Muscle of back (tissue), 11 donors: ENCODE measurements around the gene PROP1. TPM values are rescaled to one million over a fixed set of nuclear protein-coding genes. Genes with fewer than 3 reads are reported as not detected.
"Not testable (repeated sequence)": the region's sequence is repeated elsewhere in the genome, so short reads cannot be mapped to it uniquely, and the experiment has no call there.

Experiments used
- DNase-seq, 3 donors: peaks; one replicate each; pipeline versions ENCODE4 v3.0.0 to v3.0.0-alpha.2; 2013
- polyA plus RNA-seq, 10 donors: library from polyadenylated mRNA; unstranded; fragments of 120-200 nt; gene quantifications; one replicate each; pipeline ENCODE4 v1.2.1, GENCODE V29; 2013; ENCODE audit not compliant: insufficient read length in 10 of 10

PROP1 gene
- polyA plus RNA-seq, 10 donors: not detected

DNA sequence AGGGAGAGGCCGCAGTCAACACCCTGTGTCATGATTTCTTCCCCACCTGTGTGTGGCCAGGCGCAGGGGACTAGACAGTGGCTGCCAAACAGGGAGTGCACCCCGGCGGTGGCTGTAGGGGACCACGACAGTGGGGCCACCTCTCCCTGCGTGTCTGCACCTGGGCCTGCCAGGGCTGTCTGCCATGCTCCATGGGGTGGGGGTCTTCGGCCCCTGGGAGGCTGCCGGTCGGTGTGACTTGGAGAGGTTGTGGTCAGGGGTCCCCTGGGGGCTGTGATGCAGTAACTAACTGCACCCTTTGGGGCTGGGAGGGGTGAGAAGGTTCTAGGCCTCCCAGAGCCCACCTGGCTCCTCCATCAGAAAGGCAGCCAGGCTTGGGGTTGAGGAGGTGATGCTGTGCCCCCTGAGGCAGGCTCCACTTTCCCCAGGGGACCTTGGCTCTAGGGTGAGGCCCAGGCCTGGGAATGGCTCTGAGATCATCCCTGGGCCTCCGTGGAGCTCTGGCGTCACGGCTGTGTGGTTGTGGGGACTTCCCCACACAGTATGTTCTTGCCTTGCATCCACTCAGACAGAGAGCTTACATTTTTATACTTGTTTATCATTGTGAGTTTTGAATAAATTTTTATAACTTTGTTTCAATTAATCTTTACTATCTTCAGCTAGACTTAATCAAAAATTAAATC is 50.3 kb downstream of the PROP1 start:
- not testable (repeated sequence) for DNase-seq

DNA sequence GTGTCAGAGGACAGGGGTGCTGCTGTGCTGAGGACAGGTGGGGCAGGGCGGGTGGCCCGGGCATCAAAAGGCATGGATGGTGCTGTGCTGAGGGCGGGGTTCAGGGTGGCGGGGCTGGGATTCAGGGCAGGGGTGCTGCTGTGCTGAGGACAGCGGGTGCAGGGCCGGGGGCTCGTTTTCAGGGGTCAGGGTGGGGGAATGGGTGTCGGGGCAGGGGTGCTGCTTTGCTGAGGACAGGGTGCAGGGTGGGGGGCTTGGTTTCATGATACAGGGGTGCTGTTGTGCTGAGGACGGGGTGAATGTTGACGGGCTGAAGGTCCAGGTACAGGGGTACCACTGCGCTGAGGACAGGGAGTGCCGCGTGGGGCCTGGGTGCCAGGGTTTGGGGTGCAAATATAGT is 50.9 kb downstream of the PROP1 start:
- not testable (repeated sequence) for DNase-seq

DNA sequence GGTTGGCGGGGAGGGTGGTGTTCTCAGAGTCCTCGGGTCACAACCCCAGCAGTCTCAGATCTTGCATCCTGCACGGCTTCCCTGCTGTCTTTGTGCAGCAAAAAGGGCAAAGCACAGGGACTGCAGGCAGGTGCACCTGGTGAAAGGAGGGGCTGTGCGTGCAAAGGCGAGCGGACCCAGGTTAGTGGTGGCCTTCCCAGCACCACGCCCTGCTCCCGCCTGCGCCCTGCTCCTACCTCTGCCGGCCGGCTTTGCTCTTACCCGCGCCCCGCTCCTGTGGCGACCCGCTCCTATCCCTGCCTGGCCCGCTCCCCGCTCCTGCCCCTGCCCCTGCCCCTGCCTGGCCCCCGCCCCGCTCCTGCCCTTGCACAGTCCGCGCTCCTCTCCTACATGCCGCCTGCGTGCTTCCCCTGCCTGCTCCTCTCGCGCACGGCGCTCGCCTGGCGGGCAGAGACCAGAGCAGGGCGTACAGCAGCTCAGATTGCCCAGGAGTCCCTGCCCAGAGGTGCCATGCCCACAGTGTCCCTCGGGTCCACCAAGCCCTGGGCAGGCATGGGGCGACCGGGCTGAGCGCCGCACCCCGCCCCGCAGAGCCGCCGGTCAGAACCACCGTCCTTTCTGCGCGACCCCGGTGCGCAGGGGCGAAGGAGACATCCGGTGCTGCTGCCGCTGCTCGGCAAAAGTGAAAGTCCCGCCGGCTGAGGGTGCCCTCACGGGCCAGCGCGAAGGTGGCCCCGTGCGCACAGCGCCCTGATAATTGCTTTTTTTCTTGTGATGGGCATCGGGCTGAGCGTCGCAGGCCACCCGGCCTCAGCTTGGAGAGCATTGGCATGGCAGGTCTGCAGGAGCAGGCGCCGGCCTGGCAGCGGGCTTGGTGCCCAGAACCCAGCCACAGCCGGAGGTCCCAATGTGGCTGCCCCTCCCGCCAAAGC is 52.0 kb downstream of the PROP1 start:
- DNase-seq: peak in 1 of 3 donors; percentile 18

DNA sequence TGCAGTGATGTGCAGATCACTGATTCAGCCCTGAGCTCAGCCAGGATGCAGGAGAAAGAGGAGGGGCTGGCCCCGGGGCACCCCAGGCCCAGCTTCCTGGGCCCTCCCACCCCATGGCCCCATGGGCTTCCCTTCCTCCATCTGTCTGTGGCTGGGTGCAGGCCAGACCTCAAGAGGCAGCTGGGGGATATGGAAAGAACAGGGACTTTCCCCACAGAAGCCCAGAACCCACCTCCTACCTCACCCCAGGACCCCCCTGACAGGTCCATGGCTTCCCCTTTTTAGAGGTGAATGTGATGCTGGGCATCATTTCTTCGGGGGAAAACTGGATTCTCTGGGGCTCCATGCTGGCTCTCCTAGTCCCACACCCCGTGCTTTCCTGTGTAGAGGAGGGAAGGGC is 53.1 kb downstream of the PROP1 start:
- not testable (repeated sequence) for DNase-seq

Other genes starting within 250 kb of the PROP1 start
- 1 to 10 TPM in 1 of 10 donors, under 1 TPM in 6, not detected in 3; 0.05 to 2.4 (median 0.37) TPM for gene FAM153A, start 213.3 kb downstream of the PROP1 start, polyA plus RNA-seq
- 10 to 100 TPM; 15.8 to 23.7 (median 19.9) TPM for gene N4BP3, start 117.3 kb upstream of the PROP1 start, polyA plus RNA-seq
- 10 to 100 TPM; 27.2 to 32.0 (median 29.8) TPM for gene RMND5B, start 134.8 kb upstream of the PROP1 start, polyA plus RNA-seq
- 100 to 1,000 TPM in 4 of 10 donors, 10 to 100 TPM in 6; 74.4 to 124 (median 92.2) TPM for gene NHP2, start 157.6 kb upstream of the PROP1 start, polyA plus RNA-seq
- not detected for gene GMCL2, start 191.1 kb upstream of the PROP1 start, polyA plus RNA-seq
- gene HNRNPAB, start 208.3 kb upstream of the PROP1 start, polyA plus RNA-seq: 100 to 1,000 TPM in 2 of 10 donors, 10 to 100 TPM in 8; 72.5 to 124 (median 89.0) TPM
- gene PHYKPL, start 236.6 kb upstream of the PROP1 start, polyA plus RNA-seq: 10 to 100 TPM; 37.0 to 91.0 (median 48.7) TPM